Nephron (organoid): ENCODE data around the gene DHX35.

Experiments
- H3K27ac Mint-ChIP-seq, 3 experiments: 2 replicates each; pipeline ENCODE4 v1.8.0; 2020; ENCODE audit warnings: mixed read lengths in 3 of 3, mild to moderate bottlenecking in 2 of 3, moderate library complexity in 1 of 3
- H3K27me3 Mint-ChIP-seq: 2 replicates; pipeline ENCODE4 v1.8.0; 2021; ENCODE audit warnings: low read depth, mild to moderate bottlenecking, moderate library complexity, mixed read lengths
- H3K36me3 Mint-ChIP-seq: 2 replicates; pipeline ENCODE4 v1.8.0; 2020; ENCODE audit warnings: low read depth, mixed read lengths
- H3K4me1 Mint-ChIP-seq: 2 replicates; pipeline ENCODE4 v1.8.0; 2020; ENCODE audit warnings: mixed read lengths
- H3K4me3 Mint-ChIP-seq, 3 experiments: 2 replicates each; pipeline ENCODE4 v1.8.0; 2020; ENCODE audit warnings: mild to moderate bottlenecking in 3 of 3, mixed read lengths in 3 of 3, moderate library complexity in 2 of 3
- H3K9me3 Mint-ChIP-seq: 2 replicates; pipeline ENCODE4 v1.8.0; 2020; ENCODE audit warnings: mixed read lengths
- CTCF ChIP-seq, 3 experiments: fragments of 200-600 bp; sonication (generic); IDR thresholded peaks; one replicate each; pipeline ENCODE4 v1.5.0; 2021; ENCODE audit warnings: antibody characterized with exemption in 3 of 3; ENCODE audit not compliant: unreplicated experiment in 3 of 3

The DHX35 gene

GRCh38 chr20:38920851-38921250 is 41.3 kb upstream of the DHX35 start:
- no peaks in the 10 kb centered on the region for H3K9me3 Mint-ChIP-seq
- no peaks in the 10 kb centered on the region for H3K4me1 Mint-ChIP-seq
- H3K27me3 Mint-ChIP-seq = peaks cover 29% of the 10 kb centered on the region
- no peak for TF ChIP-seq CTCF (IDR thresholded peaks at IDR 0.05; ENCODE audit: unreplicated experiment in 3 of 3)
- no peak overlapping the region for H3K27ac Mint-ChIP-seq
- H3K4me3 Mint-ChIP-seq = no peak overlapping the region
- H3K36me3 Mint-ChIP-seq = no peaks in the 10 kb centered on the region

DNA sequence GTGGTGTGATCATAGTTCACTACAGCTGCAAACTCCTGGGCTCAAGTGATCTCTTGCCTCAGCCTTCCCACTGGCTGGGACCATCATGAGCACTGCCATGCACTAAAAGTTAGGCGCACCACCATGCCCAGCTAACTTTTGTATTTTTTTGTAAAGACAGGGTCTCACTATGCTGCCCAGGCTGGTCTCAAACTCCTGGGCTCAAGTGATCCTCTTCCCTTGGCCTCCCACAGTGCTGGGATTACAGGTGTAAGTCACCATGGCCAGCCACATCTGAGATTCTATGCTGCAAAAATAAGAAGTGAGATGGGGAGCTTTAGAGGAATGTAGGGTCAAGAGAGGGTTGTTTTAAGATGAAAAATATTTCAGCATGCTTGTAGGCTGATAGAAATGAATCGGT is 37.4 kb upstream of the DHX35 start:
- Mint-ChIP-seq H3K9me3 (no peaks in the 10 kb centered on the region), H3K4me3 (peak overlapping the region; percentile 40 to 75 (median 57)), H3K27ac (no peak overlapping the region), H3K27me3 (peaks cover 25% of the 10 kb centered on the region), H3K4me1 (peaks cover 18% of the 10 kb centered on the region), H3K36me3 (no peaks in the 10 kb centered on the region)
- no peak for TF ChIP-seq CTCF (IDR thresholded peaks at IDR 0.05; ENCODE audit: unreplicated experiment in 3 of 3)

- H3K4me3 Mint-ChIP-seq = peak within 1 kb of the TSS; percentile 89 to 94 (median 92)
- TF ChIP-seq CTCF (IDR thresholded peaks at IDR 0.05; ENCODE audit: unreplicated experiment in 3 of 3) = no peak
- H3K27me3 Mint-ChIP-seq = peaks cover 17% of the 10 kb centered on the region
- no peaks in the 10 kb centered on the region for H3K36me3 Mint-ChIP-seq
- peaks cover 22% of the 10 kb centered on the region for H3K4me1 Mint-ChIP-seq
- no peak within 1 kb of the TSS for H3K27ac Mint-ChIP-seq
- H3K9me3 Mint-ChIP-seq = no peaks in the 10 kb centered on the region
Measured at GRCh38 chr20:38926142-38926933, 35.8 kb upstream of the DHX35 start, which contains the start of gene FAM83D. Gene FAM83D, plus strand, starts transcription at chr20:38926417. Its CDS starts 26 bp downstream, at chr20:38926443.

DNA sequence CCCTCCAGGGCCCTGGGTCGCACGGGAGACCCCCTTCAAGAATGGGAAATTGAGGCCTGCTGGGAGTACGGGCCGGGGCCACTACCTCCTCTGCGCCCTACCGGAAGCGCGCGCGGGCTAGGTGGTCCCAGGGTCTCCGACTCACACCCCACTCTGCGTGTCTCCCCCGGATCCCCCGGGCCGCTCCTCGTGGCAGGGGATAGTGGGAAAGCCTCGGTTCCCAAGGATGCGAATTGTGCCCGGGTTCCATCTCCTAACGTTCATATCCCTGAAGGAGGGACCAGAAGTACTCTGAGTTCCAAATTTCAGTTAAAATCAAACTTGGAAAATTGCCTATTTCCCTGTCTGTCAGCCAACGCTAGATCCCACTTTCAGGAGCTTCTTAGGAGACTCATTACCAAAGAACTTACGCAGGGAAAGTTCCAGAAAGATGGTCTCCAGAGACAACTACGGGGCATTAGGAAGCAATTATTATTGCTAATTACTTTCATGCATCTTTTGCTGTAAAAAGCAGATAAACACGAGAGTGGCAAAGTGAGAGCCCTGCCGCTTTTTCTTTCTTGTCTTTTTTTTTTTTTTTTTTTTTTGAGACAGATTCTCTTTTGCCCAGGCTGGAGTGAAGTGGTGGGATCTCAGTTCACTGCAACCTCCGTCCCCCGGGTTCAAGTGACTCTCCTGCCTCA is 35.1 kb upstream of the DHX35 start:
- no peaks in the 10 kb centered on the region for H3K9me3 Mint-ChIP-seq
- no peaks in the 10 kb centered on the region for H3K36me3 Mint-ChIP-seq
- H3K27ac Mint-ChIP-seq = no peak overlapping the region
- H3K4me3 Mint-ChIP-seq = peak overlapping the region; percentile 89 to 94 (median 92)
- peaks cover 16% of the 10 kb centered on the region for H3K27me3 Mint-ChIP-seq
- TF ChIP-seq CTCF (IDR thresholded peaks at IDR 0.05; ENCODE audit: unreplicated experiment in 3 of 3) = no peak
- peaks cover 22% of the 10 kb centered on the region for H3K4me1 Mint-ChIP-seq

GRCh38 chr20:38927902-38928578 is 34.1 kb upstream of the DHX35 start:
- no peak for TF ChIP-seq CTCF (IDR thresholded peaks at IDR 0.05; ENCODE audit: unreplicated experiment in 3 of 3)
- Mint-ChIP-seq H3K27ac (no peak overlapping the region), H3K27me3 (peaks cover 8% of the 10 kb centered on the region), H3K36me3 (no peaks in the 10 kb centered on the region), H3K9me3 (no peaks in the 10 kb centered on the region), H3K4me1 (peaks cover 22% of the 10 kb centered on the region), H3K4me3 (peak overlapping the region; percentile 89 to 94 (median 92))
